OCI-LY7 (cell line): ENCODE measurements around the gene C5orf47.

Experiments
- EZH2phosphoT487 ChIP-seq: fragments of 200-600 bp; sonication (generic); IDR thresholded peaks from 2 replicates; pipeline ENCODE4 v1.6.1; 2018; ENCODE audit warnings: low read depth, borderline replicate concordance, mild to moderate bottlenecking, mixed run types, antibody characterized with exemption, low read length, moderate library complexity, mixed read lengths
- TF ChIP-seq, protein P1 (sequence below): fragments of 200-600 bp; sonication (generic); conservative IDR thresholded peaks from 2 replicates; pipeline ENCODE4 v1.5.1; 2014; ENCODE audit warnings: mild to moderate bottlenecking, antibody characterized with exemption, low read length, moderate library complexity, mixed read lengths

DNA sequence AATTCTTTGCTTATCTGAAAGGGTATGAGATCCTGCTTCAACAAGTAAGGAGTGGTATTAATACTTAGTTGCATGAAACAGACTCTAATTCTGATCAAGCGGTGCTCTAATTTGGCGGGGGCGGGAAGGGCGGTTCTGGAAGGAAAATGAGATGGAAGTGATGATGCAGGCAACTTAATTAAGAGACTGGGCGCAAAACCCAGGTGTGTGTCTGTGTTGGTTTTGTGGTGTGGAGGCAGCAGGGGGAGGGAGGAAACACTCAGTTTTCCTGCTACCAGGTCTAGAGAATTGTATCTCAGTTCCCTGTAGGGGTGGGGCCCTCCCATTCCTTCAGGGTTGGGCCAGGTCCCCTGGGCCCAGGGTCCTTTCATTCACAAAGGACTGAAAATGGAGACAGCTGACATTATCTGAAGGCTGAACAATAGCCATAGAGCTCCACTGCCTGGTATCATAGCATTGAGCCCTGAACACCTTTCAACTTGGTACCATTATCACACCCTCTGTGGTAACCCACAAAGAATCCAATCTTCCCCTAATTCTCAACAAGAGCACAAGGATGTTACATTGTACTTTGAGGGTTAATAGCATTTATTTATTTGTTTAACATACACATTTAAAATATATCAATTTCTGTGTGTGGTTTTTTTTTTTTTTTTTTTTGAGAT is 17.2 kb upstream of the C5orf47 start:
- TF ChIP-seq, protein P1, sequence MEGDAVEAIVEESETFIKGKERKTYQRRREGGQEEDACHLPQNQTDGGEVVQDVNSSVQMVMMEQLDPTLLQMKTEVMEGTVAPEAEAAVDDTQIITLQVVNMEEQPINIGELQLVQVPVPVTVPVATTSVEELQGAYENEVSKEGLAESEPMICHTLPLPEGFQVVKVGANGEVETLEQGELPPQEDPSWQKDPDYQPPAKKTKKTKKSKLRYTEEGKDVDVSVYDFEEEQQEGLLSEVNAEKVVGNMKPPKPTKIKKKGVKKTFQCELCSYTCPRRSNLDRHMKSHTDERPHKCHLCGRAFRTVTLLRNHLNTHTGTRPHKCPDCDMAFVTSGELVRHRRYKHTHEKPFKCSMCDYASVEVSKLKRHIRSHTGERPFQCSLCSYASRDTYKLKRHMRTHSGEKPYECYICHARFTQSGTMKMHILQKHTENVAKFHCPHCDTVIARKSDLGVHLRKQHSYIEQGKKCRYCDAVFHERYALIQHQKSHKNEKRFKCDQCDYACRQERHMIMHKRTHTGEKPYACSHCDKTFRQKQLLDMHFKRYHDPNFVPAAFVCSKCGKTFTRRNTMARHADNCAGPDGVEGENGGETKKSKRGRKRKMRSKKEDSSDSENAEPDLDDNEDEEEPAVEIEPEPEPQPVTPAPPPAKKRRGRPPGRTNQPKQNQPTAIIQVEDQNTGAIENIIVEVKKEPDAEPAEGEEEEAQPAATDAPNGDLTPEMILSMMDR = no peak; the same call in 1 of the 2 replicates
- no peak for TF ChIP-seq EZH2phosphoT487
